Stimulated activated CD4-positive, alpha-beta T cell treated with anti-CD3 and anti-CD28 coated beads, Interleukin-15, amount 100 ng/mL, for 24 hours (primary cell): Measurements from ENCODE around the gene RHOXF1.
"Not testable (repeated sequence)": the region's sequence is repeated elsewhere in the genome, so short reads cannot be mapped to it uniquely, and the experiment has no call there.

Experiments
- DNase-seq: peaks from one replicate; pipeline ENCODE4 v3.0.0-alpha.2; 2020

Gene RHOXF1

GRCh38 chrX:120115438-120115963 lies at the start of gene RHOXF1:
TSS of gene RHOXF1 (minus strand) at chrX:120115913. CDS start at chrX:120115862, 51 bp downstream.
- DNase-seq: no peak

DNA sequence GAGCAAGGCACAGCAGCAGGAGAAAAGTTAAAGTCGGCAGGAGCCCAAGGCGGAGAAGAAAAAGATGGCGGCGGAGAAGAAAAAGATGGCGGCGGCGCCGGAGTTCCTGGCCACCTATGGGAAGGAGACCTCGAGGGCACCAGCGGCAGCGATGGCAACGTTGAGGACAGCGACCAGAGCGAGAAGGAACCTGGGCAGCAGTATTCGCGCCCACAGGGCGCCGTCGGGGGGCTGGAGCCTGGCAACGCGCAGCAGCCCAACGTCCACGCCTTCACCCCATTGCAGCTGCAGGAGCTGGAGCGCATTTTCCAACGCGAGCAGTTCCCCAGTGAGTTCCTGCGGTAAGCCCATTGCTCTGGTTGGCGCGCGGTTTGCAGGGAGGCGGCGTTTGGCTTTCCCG lies 43.4 kb upstream of the RHOXF1 start:
- not testable (repeated sequence) for DNase-seq

DNA sequence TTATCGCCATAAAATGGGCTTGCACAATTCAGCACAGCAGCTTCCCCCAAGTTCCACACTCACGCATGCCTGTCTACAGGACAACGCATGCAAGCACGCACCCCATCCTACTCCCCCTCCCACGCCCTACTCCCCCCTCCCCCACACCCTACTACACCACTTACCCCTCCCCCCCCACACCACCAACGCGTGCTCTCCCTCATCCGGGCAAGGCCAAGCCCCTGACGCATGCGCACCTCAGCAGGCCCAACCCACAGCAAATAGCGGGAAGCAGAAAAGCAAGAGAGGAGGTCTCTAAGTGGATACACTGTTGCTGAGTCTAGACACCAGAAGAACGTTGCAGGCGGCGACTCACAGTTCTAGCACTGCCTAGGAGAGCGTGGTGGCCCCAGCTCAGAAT lies 42.6 kb upstream of the RHOXF1 start, which contains the start of gene RHOXF2:
Gene RHOXF2 (plus strand): TSS at position 301 of the 400 bp plus-strand sequence. CDS start 138 bp downstream, outside the sequence.
- DNase-seq: not testable (repeated sequence)

- not testable (repeated sequence) for DNase-seq
These were observed 34.5 kb upstream of the RHOXF1 start for GRCh38 chrX:120150109-120150744.

DNA sequence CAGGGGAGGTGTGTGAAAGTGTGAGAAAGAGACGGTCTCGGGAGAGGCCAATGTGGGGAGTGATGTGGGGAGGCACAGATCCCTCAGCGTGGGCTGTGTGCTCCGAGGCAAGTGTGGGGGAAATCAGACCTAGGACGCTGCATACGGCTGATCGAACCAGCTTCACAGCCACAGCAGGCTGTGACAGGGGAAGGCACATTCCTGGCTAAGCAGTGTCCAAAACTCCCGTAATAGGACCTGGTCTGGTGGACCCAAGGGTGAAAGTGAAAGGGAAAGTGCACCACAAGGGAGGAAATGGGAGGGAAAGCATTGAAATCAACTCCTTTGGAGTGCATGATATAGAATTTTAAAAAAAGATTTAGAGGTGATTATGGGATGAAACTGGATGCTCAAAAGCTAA lies 31.8 kb upstream of the RHOXF1 start:
- no peak for DNase-seq

DNA sequence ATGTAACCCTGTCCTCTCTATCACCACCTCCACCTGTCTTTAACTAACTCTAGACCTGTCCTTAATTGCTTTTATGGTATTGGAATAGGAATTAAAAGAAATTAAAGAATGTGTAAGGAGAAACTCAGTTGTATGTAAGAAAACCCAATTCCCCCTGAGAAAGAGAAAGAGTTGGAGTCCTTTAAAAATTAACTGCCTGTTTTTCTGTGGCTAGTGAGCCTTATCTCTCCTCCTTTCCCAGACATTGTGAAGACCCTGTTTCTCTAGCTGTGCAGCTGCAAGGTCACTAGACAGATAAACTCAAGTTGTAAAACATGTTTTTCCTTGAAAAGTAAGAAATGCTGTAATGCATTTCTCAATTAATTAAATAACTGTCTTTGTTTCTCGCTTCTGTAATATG lies 30.6 kb upstream of the RHOXF1 start:
- not testable (repeated sequence) for DNase-seq

- DNase-seq: no peak
These were observed 29.7 kb upstream of the RHOXF1 start for GRCh38 chrX:120145295-120145925.

DNA sequence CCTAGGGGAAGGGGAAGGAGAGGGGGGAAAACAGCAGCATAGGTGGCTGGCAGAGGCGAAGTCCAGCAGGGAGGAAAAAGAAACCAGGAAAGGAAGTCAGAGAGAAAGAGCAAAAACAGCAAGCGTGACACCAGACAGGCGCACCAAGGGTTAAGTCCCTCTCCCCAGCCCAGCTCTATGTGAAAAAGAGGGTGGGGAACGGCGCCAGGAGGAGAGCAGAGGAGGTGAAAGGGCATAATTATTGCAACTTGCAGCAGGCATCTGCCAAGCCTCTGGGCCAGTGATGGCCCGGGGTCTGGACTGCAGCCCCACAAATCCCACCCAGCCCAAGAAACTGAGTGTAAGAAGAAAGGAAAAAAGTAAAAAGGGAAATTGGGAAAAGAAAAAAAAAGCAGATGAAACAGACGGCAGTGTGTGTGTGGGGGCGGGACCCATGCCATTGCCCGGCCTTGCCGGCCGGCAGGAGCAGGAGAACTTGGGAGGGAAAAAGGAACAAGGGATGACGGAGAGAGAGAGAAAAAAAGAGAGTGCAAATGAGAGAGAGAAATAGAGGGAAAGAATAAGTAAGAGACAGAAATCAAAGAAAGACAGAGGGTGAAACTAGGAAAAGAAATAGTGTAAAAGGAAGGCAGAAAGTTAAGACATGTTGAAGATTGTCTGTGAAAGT lies 28.6 kb upstream of the RHOXF1 start:
- peak; percentile 4 for DNase-seq

GRCh38 chrX:120140293-120140981 lies 24.7 kb upstream of the RHOXF1 start:
- DNase-seq: no peak

GRCh38 chrX:120137439-120137838 lies 21.7 kb upstream of the RHOXF1 start:
- no peak for DNase-seq

DNA sequence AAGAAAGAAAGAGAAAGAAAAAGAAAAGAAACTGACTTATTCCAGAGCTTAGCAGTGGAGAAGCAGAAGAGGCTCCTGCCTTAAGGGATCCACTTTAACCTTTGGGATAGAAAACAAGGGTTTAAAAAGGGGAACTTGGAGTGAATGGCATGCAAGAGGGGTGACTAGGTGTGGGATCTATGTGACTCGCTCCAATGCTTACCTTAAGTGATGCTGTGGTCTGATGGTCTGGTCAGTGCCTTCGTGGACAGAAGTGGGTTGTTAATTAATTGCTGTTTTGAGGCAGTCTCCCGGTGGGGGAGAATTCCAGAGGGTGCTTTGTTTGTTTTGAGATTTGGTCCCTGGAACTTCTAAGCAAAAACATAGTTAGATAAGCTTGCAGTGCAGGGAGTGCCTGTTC lies 21.1 kb upstream of the RHOXF1 start:
- no peak for DNase-seq

DNA sequence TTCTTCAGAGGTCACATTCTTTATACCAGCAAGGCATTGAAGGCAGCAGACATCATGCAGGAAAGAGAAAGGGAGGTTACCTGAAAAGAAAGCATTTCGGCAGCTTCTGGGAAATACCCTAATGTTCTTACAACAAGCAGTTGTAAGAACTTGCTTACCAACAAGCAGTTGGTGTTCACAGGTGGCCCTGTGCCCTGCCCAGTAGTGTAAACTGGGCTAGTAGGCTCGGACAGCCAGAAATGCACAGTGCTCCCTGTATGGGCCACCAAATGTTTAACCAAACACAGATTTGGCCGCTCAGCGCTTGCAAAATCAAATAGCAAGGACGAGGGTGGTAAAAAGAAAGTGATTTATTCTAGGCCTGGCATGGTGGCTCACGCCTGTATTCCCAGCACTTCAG lies 20.4 kb upstream of the RHOXF1 start:
- no peak for DNase-seq

DNA sequence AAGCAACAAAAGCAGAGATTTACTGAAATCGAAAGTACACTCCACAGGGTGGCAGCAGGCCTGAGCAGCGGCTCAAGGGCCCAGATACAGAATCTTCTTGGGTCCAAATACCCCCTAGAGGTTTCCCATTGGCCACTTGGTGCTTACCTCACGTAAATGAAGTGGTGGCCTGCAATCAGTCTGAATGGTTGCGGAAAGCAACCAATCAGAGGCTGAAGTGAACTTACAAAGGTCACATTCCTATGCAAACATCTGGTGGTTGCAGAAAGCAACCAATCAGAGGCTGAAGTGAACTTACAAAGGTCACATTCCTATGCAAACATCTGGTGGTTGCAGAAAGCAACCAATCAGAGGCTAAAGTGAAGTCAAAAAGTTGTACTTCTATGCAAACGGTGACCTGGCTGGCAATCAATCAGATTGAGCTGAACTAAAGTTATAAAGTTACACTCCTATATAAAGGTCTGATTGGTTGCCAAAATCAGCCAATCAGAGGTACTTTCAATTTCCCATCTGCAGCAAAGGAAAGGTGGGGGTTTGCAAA lies 12.7 kb upstream of the RHOXF1 start:
- DNase-seq: not testable (repeated sequence)

GRCh38 chrX:120125444-120125843 lies 9.7 kb upstream of the RHOXF1 start:
- DNase-seq: no peak

GRCh38 chrX:120120223-120120622 lies 4.5 kb upstream of the RHOXF1 start:
- DNase-seq: no peak

DNA sequence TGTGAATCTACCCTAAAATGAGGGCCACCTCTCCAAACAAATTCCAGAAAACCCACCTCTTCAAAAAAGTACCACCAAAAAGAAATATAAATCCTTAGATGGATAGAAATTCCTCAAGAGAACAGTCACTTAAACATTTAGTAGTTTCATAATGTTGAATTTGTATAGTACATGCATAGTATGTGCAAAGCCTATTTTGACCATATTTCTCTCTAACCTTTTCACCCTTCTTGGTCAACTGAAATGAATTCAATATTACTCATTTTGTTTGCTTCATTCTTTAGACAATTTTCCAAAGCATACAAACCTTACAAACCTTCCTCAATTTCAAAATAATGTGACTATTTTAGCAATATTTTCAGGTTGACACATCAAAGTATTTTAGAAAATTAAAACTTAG lies 4.1 kb downstream of the RHOXF1 start:
- DNase-seq: no peak

DNA sequence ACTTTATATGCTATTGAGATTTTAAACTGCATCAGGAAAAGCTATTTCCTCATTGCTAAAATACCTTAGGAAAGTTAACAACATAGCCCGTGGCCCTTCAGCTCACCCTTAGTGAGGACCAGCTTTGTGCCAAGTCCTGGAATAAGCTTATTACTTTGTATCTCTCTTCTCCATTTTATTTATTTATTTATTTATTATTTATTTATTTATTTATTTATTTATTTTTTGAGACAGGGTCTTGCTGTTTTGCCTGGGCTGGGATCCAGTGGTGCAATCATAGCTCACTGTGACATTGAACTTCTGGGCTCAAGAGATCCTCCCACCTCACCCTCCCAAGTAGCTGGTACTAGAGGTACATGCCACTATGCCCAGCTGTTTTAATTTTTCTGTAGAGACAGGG lies 6.3 kb downstream of the RHOXF1 start:
- no peak for DNase-seq

DNA sequence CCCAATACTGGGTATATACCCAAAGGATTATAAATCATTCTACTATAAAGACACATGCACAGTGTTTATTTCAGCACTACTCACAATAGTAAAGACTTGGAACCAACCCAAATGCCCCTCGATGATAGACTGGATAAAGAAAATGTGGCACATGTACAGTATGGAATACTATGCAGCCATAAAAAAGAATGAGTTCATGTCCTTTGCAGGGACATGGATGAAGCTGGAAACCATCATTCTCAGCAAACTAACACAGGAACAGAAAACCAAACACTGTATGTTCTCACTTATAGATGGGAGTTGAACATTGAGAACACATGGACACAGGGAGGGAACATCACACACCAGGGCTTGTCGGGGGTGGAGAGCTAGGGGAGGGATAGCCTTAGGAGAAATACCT lies 11.0 kb downstream of the RHOXF1 start:
- not testable (repeated sequence) for DNase-seq

- not testable (repeated sequence) for DNase-seq
These were observed 14.7 kb downstream of the RHOXF1 start for GRCh38 chrX:120101057-120101456.

- no peak for DNase-seq
These were observed 25.5 kb downstream of the RHOXF1 start for GRCh38 chrX:120090208-120090607.

DNA sequence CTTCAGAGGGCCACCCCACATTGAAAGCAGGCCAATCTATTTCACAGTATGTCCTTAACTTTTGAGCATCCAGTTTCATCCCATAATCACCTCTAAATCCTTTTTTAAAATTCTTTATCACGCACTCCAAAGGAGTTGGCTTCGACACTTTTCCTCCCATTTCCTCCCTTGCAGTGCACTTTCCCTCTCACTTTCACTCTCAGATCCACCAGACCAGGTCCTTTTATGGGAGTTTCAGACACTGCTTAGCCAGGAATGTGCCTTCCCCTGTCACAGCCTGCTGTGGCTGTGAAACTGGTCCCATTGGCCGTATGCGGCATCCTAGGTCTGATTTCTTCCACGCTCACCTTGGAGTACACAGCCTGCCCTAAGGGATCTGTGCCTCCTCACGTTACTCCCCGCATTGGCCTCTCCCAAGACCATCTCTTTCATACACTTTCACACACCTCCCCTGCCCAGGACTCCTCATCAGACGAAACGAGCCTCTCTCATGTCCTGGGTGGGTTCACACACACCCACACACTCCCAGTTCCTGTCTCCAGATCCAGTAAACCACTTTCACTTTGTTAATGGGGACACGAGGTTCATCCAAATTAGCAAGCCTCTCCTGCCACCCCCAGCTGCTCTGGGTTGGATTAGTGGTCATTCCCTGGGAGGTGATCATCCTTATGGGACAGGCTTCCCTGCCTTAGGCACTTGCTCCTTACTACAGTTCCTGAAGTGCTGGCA lies 28.3 kb downstream of the RHOXF1 start:
- no peak for DNase-seq

GRCh38 chrX:120085553-120086185 lies 30.0 kb downstream of the RHOXF1 start:
- DNase-seq: not testable (repeated sequence)
